Astrocyte of the cerebellum (primary cell): ENCODE measurements around the gene PUM1.
"Not testable (repeated sequence)": the region's sequence is repeated elsewhere in the genome, so short reads cannot be mapped to it uniquely, and the experiment has no call there.

Experiments
- DNase-seq: peaks from one replicate; pipeline ENCODE4 v3.0.0-alpha.2; 2011; ENCODE audit warnings: low read depth
- H3K4me3 ChIP-seq: 2 replicates; pipeline ENCODE4 v1.5.1; 2011; ENCODE audit warnings: mild to moderate bottlenecking, low read depth, low read length, moderate library complexity
- CTCF ChIP-seq: IDR thresholded peaks from 2 replicates; pipeline ENCODE4 v1.5.1; 2012; ENCODE audit warnings: low read length, low read depth, moderate library complexity, mild to moderate bottlenecking; ENCODE audit errors: missing control alignments
- in situ Hi-C: cut with HindIII; loops from 2 replicates; pipeline ENCODE4 v1.10.0; 2017; ENCODE audit warnings: low sequenced_read_pairs

The PUM1 gene

GRCh38 chr1:31040038-31040437, 25.5 kb downstream of the PUM1 start:
- no peak for DNase-seq
- in situ Hi-C loops, result no loop called here
- no peak overlapping the region for H3K4me3 ChIP-seq
- no peak for TF ChIP-seq CTCF

GRCh38 chr1:31038935-31039334, 26.6 kb downstream of the PUM1 start:
- H3K4me3 ChIP-seq, DNase-seq, in situ Hi-C loops: not testable (repeated sequence)

GRCh38 chr1:31038360-31038759, 27.2 kb downstream of the PUM1 start:
- in situ Hi-C loops, result no loop called here
- DNase-seq, result no peak
- no peak overlapping the region for H3K4me3 ChIP-seq
- TF ChIP-seq CTCF, result no peak

GRCh38 chr1:31036749-31037500, 28.6 kb downstream of the PUM1 start:
- no peak overlapping the region for H3K4me3 ChIP-seq
- DNase-seq, result no peak
- in situ Hi-C loops, result no loop called here
- no peak for TF ChIP-seq CTCF

GRCh38 chr1:31033598-31033997, 31.9 kb downstream of the PUM1 start:
- no peak overlapping the region for H3K4me3 ChIP-seq
- no peak for TF ChIP-seq CTCF
- in situ Hi-C loops, result no loop called here
- DNase-seq, result no peak

GRCh38 chr1:31032266-31032665, 33.3 kb downstream of the PUM1 start:
- no peak for DNase-seq
- TF ChIP-seq CTCF, result no peak
- in situ Hi-C loops, result no loop called here
- no peak overlapping the region for H3K4me3 ChIP-seq

GRCh38 chr1:31031330-31032143, 34.0 kb downstream of the PUM1 start:
- in situ Hi-C loops, result no loop called here
- no peak for DNase-seq
- no peak overlapping the region for H3K4me3 ChIP-seq
- TF ChIP-seq CTCF, result no peak
